Ascending aorta (tissue), 2 donors: Measurements from ENCODE around the gene NRDE2. TPM values are rescaled to one million over a fixed set of nuclear protein-coding genes. Genes with fewer than 3 reads are reported as not detected.

Experiments
- DNase-seq, 2 donors: peaks; one replicate each; pipeline ENCODE4 v3.0.0-alpha.2; 2019; ENCODE audit warnings: low spot score in 2 of 2
- H3K27ac ChIP-seq, 2 donors: fragments of 200-600 bp; sonication (generic); one replicate each; pipeline ENCODE4 v1.5.1; 2016 to 2017; ENCODE audit warnings: mild to moderate bottlenecking in 1 of 2
- H3K27me3 ChIP-seq: fragments of 200-600 bp; sonication (generic); one replicate; pipeline ENCODE4 v1.5.1; 2017
- H3K36me3 ChIP-seq, 2 donors: fragments of 200-600 bp; sonication (generic); one replicate each; pipeline ENCODE4 v1.5.1; 2016
- H3K4me1 ChIP-seq, 2 donors: fragments of 200-600 bp; sonication (generic); one replicate each; pipeline ENCODE4 v1.5.1; 2016 to 2017; ENCODE audit warnings: mild to moderate bottlenecking in 1 of 2
- H3K4me3 ChIP-seq, 2 donors: fragments of 200-600 bp; sonication (generic); one replicate each; pipeline ENCODE4 v1.5.1; 2016 to 2017; ENCODE audit warnings: mild to moderate bottlenecking in 1 of 2
- H3K9me3 ChIP-seq, 2 donors: fragments of 200-600 bp; sonication (generic); one replicate each; pipeline ENCODE4 v1.5.1; 2016
- intact Hi-C: fragments of 100-400 bp; cut with DNase I; formaldehyde crosslinking; loops from one replicate; pipeline ENCODE4 v1.15.1; 2023
- total RNA-seq: library from RNA; depleted of rRNA; stranded (reverse); fragments of >200 nt; gene quantifications from one replicate; pipeline ENCODE4 v1.1.0, GENCODE V29; 2016
- TF ChIP-seq, protein P1 (sequence below), 3 experiments: fragments of 200-600 bp in 2 of 3; fragments of 450-650 bp in 1 of 3; sonication (generic) in 2 of 3; IDR thresholded peaks; one replicate each; pipeline ENCODE4 v1.5.1; 2016 to 2019; ENCODE audit warnings: antibody characterized with exemption in 3 of 3, mild to moderate bottlenecking in 1 of 3, moderate library complexity in 1 of 3

The NRDE2 gene
- total RNA-seq, 1 donor from 2014 or later: 9.2 TPM

DNA sequence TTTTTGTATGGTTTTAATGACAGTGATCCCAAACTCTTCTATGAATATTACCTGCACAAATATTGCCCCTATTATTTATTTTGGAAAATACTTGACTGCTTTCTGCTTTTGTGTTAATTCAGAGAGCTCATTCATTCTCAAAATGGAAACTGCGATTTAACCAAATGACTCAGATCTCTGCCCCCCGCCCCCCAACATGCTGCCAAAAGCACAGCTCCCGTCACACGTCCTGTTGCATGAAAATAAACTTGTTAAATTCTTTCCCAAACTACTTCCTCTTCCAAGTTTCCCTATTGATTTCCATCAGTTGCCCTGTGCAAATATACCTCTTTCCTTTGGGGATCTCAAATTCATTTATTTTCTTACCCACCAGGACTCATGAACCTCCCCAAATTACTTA, 18.0 kb upstream of the NRDE2 start:
- no peak overlapping the region for H3K27ac ChIP-seq
- intact Hi-C loops: no loop called here
- H3K4me3 ChIP-seq: no peak overlapping the region
- H3K9me3 ChIP-seq: no peaks in the 10 kb centered on the region
- no peak for DNase-seq
- TF ChIP-seq, protein P1, sequence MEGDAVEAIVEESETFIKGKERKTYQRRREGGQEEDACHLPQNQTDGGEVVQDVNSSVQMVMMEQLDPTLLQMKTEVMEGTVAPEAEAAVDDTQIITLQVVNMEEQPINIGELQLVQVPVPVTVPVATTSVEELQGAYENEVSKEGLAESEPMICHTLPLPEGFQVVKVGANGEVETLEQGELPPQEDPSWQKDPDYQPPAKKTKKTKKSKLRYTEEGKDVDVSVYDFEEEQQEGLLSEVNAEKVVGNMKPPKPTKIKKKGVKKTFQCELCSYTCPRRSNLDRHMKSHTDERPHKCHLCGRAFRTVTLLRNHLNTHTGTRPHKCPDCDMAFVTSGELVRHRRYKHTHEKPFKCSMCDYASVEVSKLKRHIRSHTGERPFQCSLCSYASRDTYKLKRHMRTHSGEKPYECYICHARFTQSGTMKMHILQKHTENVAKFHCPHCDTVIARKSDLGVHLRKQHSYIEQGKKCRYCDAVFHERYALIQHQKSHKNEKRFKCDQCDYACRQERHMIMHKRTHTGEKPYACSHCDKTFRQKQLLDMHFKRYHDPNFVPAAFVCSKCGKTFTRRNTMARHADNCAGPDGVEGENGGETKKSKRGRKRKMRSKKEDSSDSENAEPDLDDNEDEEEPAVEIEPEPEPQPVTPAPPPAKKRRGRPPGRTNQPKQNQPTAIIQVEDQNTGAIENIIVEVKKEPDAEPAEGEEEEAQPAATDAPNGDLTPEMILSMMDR (IDR thresholded peaks at IDR 0.05): no peak
- H3K36me3 ChIP-seq: no peaks in the 10 kb centered on the region
- no peaks in the 10 kb centered on the region for H3K27me3 ChIP-seq
- no peaks in the 10 kb centered on the region for H3K4me1 ChIP-seq

DNA sequence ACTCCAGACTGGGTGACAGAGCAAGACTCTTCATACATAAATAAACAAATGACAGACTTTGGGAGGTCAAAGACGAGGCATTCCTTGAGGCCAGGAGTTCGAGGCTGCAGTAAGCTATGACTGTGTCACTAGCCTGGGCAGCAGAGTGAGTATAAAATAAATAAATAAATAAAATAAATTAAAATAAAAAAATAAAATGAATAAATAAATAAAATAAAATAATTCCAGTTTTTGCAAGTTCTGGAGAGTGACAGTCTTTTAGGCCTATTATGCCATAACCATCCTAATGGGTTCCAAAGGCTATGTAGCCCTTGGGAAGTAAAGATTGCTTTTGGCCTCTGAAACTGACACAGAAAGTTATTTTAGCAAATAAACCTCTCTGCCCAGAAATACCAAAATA, 16.5 kb upstream of the NRDE2 start:
- Histone ChIP-seq H3K4me3 (no peak overlapping the region), H3K27ac (no peak overlapping the region), H3K4me1 (no peaks in the 10 kb centered on the region), H3K9me3 (no peaks in the 10 kb centered on the region), H3K27me3 (no peaks in the 10 kb centered on the region), H3K36me3 (no peaks in the 10 kb centered on the region)
- intact Hi-C loops: no loop called here
- DNase-seq: no peak
- TF ChIP-seq, protein P1 (IDR thresholded peaks at IDR 0.05): no peak

DNA sequence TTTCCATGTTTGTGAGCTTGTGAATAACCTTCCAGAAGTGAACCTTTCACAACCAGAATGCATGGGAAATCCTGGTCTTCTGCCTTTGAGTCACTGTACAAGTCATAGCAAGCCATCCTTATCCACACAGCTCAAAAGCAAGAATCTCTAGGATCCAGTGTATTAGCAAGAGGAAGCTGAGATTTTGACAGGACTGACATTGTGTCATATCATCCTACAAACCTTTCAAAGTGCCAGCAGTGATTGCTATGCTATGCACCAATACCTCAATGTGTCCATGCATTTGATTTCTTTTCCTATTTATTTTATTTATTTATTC, 13.5 kb upstream of the NRDE2 start:
- no peak overlapping the region for H3K27ac ChIP-seq
- H3K9me3 ChIP-seq: no peaks in the 10 kb centered on the region
- H3K27me3 ChIP-seq: no peaks in the 10 kb centered on the region
- intact Hi-C loops: no loop called here
- H3K36me3 ChIP-seq: no peaks in the 10 kb centered on the region
- no peak for DNase-seq
- H3K4me1 ChIP-seq: no peaks in the 10 kb centered on the region
- TF ChIP-seq, protein P1 (IDR thresholded peaks at IDR 0.05): no peak
- H3K4me3 ChIP-seq: no peak overlapping the region

DNA sequence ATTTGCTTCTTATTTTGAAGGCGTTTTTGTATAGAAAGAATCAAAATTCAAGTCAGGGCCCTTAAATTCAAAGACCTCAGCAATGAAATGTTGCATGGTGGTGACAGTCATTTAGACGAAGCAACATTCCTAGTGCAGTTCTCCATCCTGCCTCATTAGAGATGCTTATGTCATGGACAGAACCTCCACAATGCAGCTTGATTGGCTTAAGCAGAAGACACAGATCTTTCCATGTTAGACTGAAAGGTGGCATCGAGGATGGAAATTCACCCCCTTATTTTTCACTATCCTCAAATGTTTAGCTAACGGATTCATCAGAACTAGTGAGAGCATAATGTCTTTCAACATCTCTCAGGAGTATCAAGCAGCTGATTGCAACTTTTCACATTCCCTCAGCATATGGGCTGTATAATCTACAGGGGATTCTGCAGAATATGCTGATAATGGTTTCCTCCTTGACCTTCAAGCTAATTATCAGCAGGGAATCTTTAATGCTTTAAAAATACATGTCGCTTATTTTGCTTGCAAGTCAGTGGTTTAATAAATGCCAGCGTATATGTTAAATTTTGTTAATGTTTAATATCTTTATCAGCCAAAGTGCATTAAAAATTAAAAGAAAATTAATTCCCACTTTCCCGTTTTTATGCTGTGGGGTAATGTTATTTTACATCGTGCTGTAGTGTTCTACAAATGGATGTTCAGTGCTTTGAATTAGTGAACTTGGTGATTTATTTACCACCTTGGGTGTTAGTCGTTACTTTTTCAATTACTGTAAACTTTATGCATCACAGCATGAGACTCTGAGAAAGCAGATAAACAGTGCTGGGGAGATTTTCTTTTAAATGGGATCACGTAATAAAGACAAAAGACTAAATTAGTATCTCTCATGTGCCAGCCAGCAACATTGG, 12.8 kb upstream of the NRDE2 start:
- Histone ChIP-seq H3K27ac (no peak overlapping the region), H3K4me3 (no peak overlapping the region), H3K36me3 (no peaks in the 10 kb centered on the region), H3K4me1 (no peaks in the 10 kb centered on the region), H3K27me3 (no peaks in the 10 kb centered on the region), H3K9me3 (no peaks in the 10 kb centered on the region)
- intact Hi-C loops: no loop called here
- TF ChIP-seq, protein P1 (IDR thresholded peaks at IDR 0.05): no peak
- DNase-seq: no peak

DNA sequence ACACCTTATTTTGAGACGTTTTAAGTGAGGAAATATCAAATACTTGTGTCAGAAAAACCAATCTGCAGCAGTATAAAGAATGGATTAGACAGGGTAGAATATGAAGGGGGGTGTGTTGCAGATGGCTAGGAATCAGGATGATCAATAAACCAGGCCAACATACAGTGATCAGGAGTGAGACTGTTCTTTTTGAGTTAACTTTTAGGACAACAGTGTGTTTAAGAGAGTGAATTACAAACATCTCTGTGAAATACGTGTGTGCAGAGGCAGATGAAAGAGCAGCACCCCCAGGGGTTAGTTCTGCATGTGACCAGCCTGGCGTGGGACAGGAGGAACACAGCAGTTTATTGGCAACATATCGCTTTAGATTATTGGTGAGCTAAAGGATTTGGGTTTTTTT, 10.6 kb upstream of the NRDE2 start:
- Histone ChIP-seq H3K4me3 (no peak overlapping the region), H3K4me1 (no peaks in the 10 kb centered on the region), H3K27ac (no peak overlapping the region), H3K9me3 (no peaks in the 10 kb centered on the region), H3K36me3 (no peaks in the 10 kb centered on the region), H3K27me3 (no peaks in the 10 kb centered on the region)
- TF ChIP-seq, protein P1 (IDR thresholded peaks at IDR 0.05): no peak
- no peak for DNase-seq
- intact Hi-C loops: no loop called here
